ENCODE data around the gene ENHO.

GRCh38 chr9:34551751-34552605 is 29.2 kb upstream of the ENHO start:
- TF ChIP-seq CTCF (IDR thresholded peaks at IDR 0.05) (no peak), POLR2A (IDR thresholded peaks at IDR 0.05) (no peak)

Measured in thyroid gland (tissue), 4 donors.